Adrenal gland (tissue), 5 donors: ENCODE measurements around the gene SAMMSON.

Experiments used
- POLR2A ChIP-seq, 2 donors: fragments of 450-650 bp; IDR thresholded peaks; one replicate each; pipeline ENCODE4 v1.6.1; 2017; ENCODE audit warnings: antibody characterized with exemption in 2 of 2, mild to moderate bottlenecking in 2 of 2, moderate library complexity in 1 of 2
- TF ChIP-seq, protein P1 (sequence below), 6 experiments: fragments of 450-650 bp in 4 of 6; fragments of 200-600 bp in 2 of 6; sonication (generic) in 1 of 6; IDR thresholded peaks; 1 replicate in 5 of 6; 2 replicates in 1 of 6; pipeline versions ENCODE4 v1.5.1 to v1.8.0; 2016 to 2021; ENCODE audit warnings: antibody characterized with exemption in 6 of 6, mild to moderate bottlenecking in 2 of 6, moderate library complexity in 1 of 6
- donor health status: DM: no; HTN: no; CAD: no.

DNA sequence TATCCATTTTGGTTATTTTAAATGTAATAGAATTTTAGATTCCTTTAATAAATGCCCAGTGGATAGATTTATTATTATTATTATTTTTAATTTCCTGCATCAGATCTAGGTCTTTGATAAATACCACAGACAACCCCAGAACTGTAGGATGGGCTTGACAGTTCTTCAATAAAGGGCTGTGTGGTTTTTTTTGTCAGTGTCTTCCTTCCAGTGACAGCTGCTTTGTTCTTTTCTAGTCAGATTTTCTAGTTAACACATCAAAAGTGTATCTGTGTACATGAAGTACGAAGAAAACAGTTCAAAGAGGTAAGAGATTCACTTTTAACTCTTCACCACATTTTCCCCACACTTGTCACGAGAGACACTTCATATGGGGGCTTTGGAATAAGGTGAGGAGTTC is 120.3 kb downstream of the SAMMSON start:
- TF ChIP-seq, protein P1, sequence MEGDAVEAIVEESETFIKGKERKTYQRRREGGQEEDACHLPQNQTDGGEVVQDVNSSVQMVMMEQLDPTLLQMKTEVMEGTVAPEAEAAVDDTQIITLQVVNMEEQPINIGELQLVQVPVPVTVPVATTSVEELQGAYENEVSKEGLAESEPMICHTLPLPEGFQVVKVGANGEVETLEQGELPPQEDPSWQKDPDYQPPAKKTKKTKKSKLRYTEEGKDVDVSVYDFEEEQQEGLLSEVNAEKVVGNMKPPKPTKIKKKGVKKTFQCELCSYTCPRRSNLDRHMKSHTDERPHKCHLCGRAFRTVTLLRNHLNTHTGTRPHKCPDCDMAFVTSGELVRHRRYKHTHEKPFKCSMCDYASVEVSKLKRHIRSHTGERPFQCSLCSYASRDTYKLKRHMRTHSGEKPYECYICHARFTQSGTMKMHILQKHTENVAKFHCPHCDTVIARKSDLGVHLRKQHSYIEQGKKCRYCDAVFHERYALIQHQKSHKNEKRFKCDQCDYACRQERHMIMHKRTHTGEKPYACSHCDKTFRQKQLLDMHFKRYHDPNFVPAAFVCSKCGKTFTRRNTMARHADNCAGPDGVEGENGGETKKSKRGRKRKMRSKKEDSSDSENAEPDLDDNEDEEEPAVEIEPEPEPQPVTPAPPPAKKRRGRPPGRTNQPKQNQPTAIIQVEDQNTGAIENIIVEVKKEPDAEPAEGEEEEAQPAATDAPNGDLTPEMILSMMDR (IDR thresholded peaks at IDR 0.05): no peak
- no peak for TF ChIP-seq POLR2A (IDR thresholded peaks at IDR 0.05)
